A673 (cell line): ENCODE results near the gene KCNK15. TPM values are rescaled to one million over a fixed set of nuclear protein-coding genes. Genes with fewer than 3 reads are reported as not detected.
"Not testable (repeated sequence)": the region's sequence is repeated elsewhere in the genome, so short reads cannot be mapped to it uniquely, and the experiment has no call there.

Experiments
- BruUV-seq: library from RNA; stranded (reverse); fragments of 400-500 nt; replicated peaks from 2 replicates; lab custom pipeline; 2021; lab: Mats Ljungman, UMichigan
- CTCF ChIA-PET: fragments of 300-600 bp; sonication (Branson Sonifier 250); formaldehyde crosslinking; loops from one replicate; lab custom pipeline; 2022; ENCODE audit warnings: antibody characterized with exemption; lab: Charles Lee
- POLR2A ChIA-PET: fragments of 300-600 bp; sonication (Branson Sonifier 250); formaldehyde crosslinking; loops from one replicate; lab custom pipeline; 2022; ENCODE audit warnings: antibody characterized with exemption; ENCODE audit not compliant: low non-redundant PET; lab: Charles Lee
- DNase-seq: peaks from one replicate; pipeline ENCODE4 v3.0.0-alpha.2; 2015; ENCODE audit warnings: low spot score
- H3K27ac ChIP-seq: fragments of 200-600 bp; sonication (generic); 2 replicates; pipeline ENCODE4 v1.5.1; 2016; ENCODE audit warnings: mixed run types, low read depth, mild to moderate bottlenecking, mixed read lengths, antibody characterized with exemption, low read length; ENCODE audit not compliant: poor library complexity, severe bottlenecking
- H3K27me3 ChIP-seq: fragments of 200-600 bp; sonication (generic); replicated peaks from 2 replicates; pipeline ENCODE4 v1.6.1; 2017; ENCODE audit warnings: mixed run types, low read depth, mild to moderate bottlenecking, mixed read lengths, antibody characterized with exemption, low read length; ENCODE audit not compliant: insufficient read depth, poor library complexity
- H3K36me3 ChIP-seq: fragments of 200-600 bp; sonication (generic); 2 replicates; pipeline ENCODE4 v1.6.1; 2016; ENCODE audit warnings: mixed run types, mild to moderate bottlenecking, mixed read lengths, antibody characterized with exemption, low read length; ENCODE audit not compliant: insufficient read depth, poor library complexity, severe bottlenecking
- H3K4me1 ChIP-seq: fragments of 200-600 bp; sonication (generic); 2 replicates; pipeline ENCODE4 v1.6.1; 2017; ENCODE audit warnings: mixed run types, mild to moderate bottlenecking, mixed read lengths, antibody characterized with exemption, low read length; ENCODE audit not compliant: insufficient read depth, poor library complexity, severe bottlenecking
- H3K4me3 ChIP-seq: fragments of 200-600 bp; sonication (generic); 2 replicates; pipeline ENCODE4 v1.5.1; 2016; ENCODE audit warnings: low read depth, mixed run types, mild to moderate bottlenecking, mixed read lengths, low read length; ENCODE audit not compliant: poor library complexity, severe bottlenecking
- H3K9me3 ChIP-seq: fragments of 200-600 bp; sonication (generic); 2 replicates; pipeline ENCODE4 v1.6.1; 2016; ENCODE audit warnings: mixed run types, low read depth, mild to moderate bottlenecking, mixed read lengths, antibody characterized with exemption, low read length; ENCODE audit not compliant: poor library complexity, severe bottlenecking
- EZH2 ChIP-seq: fragments of 200-600 bp; sonication (generic); IDR thresholded peaks from 2 replicates; pipeline ENCODE4 v1.6.1; 2017; ENCODE audit warnings: borderline replicate concordance, low read depth, mild to moderate bottlenecking, mixed read lengths, antibody characterized with exemption, low read length; ENCODE audit not compliant: poor library complexity, severe bottlenecking
- intact Hi-C: fragments of 100-400 bp; cut with micrococcal nuclease; formaldehyde crosslinking; loops from one replicate; pipeline ENCODE4 v1.10.0; 2022; ENCODE audit not compliant: unreplicated experiment
- total RNA-seq: library from RNA; stranded (reverse); gene quantifications from 2 replicates; pipeline ENCODE4 v1.2.3, GENCODE V29; 2021
- TF ChIP-seq, protein P1 (sequence below): fragments of 300-800, 200-600 bp; sonication (generic); conservative IDR thresholded peaks from 2 replicates; pipeline ENCODE4 v1.5.1; 2017; ENCODE audit warnings: low read depth, mild to moderate bottlenecking, antibody characterized with exemption, low read length, moderate library complexity, mixed read lengths

The KCNK15 gene
- total RNA-seq, 1 experiment from 2014 or later, result not detected

DNA sequence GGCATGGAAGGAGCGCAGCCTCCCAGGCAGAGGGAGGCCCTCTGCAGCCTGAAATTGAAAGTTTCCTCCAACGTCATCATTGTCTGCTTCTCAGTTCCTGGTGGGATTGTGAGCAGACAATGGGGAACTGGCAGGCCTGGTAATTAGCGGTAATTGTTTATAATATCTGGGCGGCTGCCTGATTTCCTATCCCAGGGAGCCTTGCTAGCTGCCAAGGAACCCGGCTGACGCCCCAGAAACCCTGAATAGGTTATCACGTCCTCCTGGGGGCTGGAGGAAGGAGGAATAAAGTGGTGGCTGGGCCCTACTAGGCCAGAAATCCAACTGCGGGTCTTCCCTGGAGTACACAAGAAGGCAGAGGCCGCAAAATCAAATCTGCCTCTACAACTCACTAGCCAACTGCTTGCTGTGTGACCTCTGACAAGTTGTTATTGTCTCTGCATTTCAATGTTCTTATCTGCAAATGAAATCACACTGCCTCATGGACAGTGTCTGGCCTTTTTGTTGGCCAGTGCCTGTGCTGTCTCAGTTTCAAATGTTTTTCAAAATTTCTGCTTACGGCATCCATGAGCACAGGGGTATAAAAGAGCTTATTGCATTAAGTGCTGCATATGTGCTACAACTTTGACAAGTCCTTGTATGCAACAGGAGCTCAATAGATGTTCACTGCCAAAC is 16.9 kb downstream of the KCNK15 start:
- POLR2A ChIA-PET, result no interaction called here
- no peak overlapping the region for H3K27ac ChIP-seq
- TF ChIP-seq EZH2, result no peak
- TF ChIP-seq, protein P1, sequence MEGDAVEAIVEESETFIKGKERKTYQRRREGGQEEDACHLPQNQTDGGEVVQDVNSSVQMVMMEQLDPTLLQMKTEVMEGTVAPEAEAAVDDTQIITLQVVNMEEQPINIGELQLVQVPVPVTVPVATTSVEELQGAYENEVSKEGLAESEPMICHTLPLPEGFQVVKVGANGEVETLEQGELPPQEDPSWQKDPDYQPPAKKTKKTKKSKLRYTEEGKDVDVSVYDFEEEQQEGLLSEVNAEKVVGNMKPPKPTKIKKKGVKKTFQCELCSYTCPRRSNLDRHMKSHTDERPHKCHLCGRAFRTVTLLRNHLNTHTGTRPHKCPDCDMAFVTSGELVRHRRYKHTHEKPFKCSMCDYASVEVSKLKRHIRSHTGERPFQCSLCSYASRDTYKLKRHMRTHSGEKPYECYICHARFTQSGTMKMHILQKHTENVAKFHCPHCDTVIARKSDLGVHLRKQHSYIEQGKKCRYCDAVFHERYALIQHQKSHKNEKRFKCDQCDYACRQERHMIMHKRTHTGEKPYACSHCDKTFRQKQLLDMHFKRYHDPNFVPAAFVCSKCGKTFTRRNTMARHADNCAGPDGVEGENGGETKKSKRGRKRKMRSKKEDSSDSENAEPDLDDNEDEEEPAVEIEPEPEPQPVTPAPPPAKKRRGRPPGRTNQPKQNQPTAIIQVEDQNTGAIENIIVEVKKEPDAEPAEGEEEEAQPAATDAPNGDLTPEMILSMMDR, result no peak
- CTCF ChIA-PET, result no interaction called here
- H3K36me3 ChIP-seq, result no peaks in the 10 kb centered on the region
- peaks cover 3% of the 10 kb centered on the region for H3K27me3 ChIP-seq
- no peaks in the 10 kb centered on the region for H3K4me1 ChIP-seq
- BruUV-seq, result no TSS peak
- intact Hi-C loops, result no loop called here
- peak; percentile 47 for DNase-seq
- no peaks in the 10 kb centered on the region for H3K9me3 ChIP-seq
- H3K4me3 ChIP-seq, result no peak overlapping the region

DNA sequence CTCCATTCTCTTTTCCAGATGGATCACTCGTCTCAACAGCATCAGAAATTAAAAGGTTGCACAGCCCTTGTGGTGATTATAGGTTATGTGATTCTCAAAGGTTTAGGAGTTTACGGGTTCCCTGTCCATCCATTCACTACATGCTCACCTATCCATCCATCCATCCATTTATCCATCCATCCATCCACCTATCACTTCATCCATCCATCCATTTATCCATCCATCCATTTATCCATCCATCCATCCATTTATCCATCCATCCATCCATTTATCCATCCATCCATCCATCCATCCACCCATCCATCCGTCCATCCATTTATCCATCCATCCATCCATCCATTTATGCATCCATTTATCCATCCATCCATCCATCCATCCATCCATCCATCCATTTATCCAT is 18.1 kb downstream of the KCNK15 start:
- BruUV-seq, intact Hi-C loops, H3K9me3 ChIP-seq, H3K4me1 ChIP-seq, H3K27me3 ChIP-seq, H3K36me3 ChIP-seq, DNase-seq, H3K4me3 ChIP-seq, CTCF ChIA-PET, POLR2A ChIA-PET, H3K27ac ChIP-seq: not testable (repeated sequence)

DNA sequence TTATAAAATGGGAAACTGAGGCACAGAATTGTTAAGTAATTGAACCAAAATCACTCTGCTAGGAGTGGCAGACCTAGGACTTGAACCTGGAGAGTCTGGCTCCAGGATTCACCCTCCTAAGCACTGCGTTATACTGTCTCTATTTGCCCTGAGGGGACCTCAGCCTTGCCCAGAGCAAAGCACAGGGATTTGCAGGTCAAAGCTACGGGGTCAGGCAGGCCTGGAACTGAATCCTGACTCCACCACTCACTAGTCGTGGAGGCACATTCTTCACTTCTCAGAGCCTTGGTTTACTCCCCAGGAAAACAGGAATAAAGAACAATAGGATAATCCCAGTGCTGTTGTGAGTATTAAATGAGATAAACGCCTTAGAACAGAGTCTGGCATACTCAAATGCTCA is 19.4 kb downstream of the KCNK15 start:
- no peaks in the 10 kb centered on the region for H3K36me3 ChIP-seq
- BruUV-seq, result no TSS peak
- intact Hi-C loops, result no loop called here
- ChIA-PET CTCF (no interaction called here), POLR2A (no interaction called here)
- peaks cover 3% of the 10 kb centered on the region for H3K27me3 ChIP-seq
- no peak for TF ChIP-seq EZH2
- TF ChIP-seq, protein P1, result no peak
- H3K9me3 ChIP-seq, result no peaks in the 10 kb centered on the region
- no peak for DNase-seq
- H3K4me1 ChIP-seq, result no peaks in the 10 kb centered on the region
- no peak overlapping the region for H3K27ac ChIP-seq
- no peak overlapping the region for H3K4me3 ChIP-seq
